Measurements from ENCODE around the gene PEMT. TPM values are rescaled to one million over a fixed set of nuclear protein-coding genes. Genes with fewer than 3 reads are reported as not detected.

Gene PEMT
- total RNA-seq, 1 experiment from 2014 or later, result 53.1 TPM

- CTCF ChIA-PET, result interaction anchor here (1.3 to 1.4 kb wide), 2 partner anchors 33 to 108 kb away, joined by 3 read pairs; no protein-coding TSS in a partner anchor
- H3K4me1 Mint-ChIP-seq, result no peaks in the 10 kb centered on the region
Observed at GRCh38 chr17:17463821-17464220, 127.7 kb downstream of the PEMT start.

More at GRCh38 chr17:17463821-17464220, 127.7 kb downstream of the PEMT start:
- no peak for DNase-seq (ENCODE audit: low spot score)
- Mint-ChIP-seq H3K36me3 (peaks cover 6% of the 10 kb centered on the region), H3K27me3 (ENCODE audit: low read depth) (no peaks in the 10 kb centered on the region; the same call in none of the 2 replicates), H3K27ac (no peak overlapping the region), H3K9me3 (peaks cover 15% of the 10 kb centered on the region), H3K4me3 (no peak overlapping the region)
- TF ChIP-seq SOX15 (CRISPR knock-in tag; IDR thresholded peaks at IDR 0.05), result no peak
- no peak for TF ChIP-seq HMGXB4 (CRISPR knock-in tag; IDR thresholded peaks at IDR 0.05)
- TF ChIP-seq ARID4B (CRISPR knock-in tag; IDR thresholded peaks at IDR 0.05; ENCODE audit: borderline replicate concordance), result no peak
- no peak for TF ChIP-seq SMAD4 (CRISPR knock-in tag; IDR thresholded peaks at IDR 0.05)
- TF ChIP-seq ESRRA (CRISPR knock-in tag; IDR thresholded peaks at IDR 0.05; ENCODE audit: borderline replicate concordance), result no peak
- TF ChIP-seq SP1 (CRISPR knock-in tag; conservative IDR thresholded peaks at IDR 0.05), result no peak
- TF ChIP-seq CTCF (IDR thresholded peaks at IDR 0.05), result no peak
- no peak for TF ChIP-seq FOXP1 (CRISPR knock-in tag; IDR thresholded peaks at IDR 0.05; ENCODE audit: borderline replicate concordance)
- no peak for TF ChIP-seq FOXK1 (CRISPR knock-in tag; IDR thresholded peaks at IDR 0.05)
- TF ChIP-seq ZNF263 (CRISPR knock-in tag; IDR thresholded peaks at IDR 0.05; ENCODE audit: low read depth), result no peak
- TF ChIP-seq STAT6 (CRISPR knock-in tag; conservative IDR thresholded peaks at IDR 0.05; ENCODE audit: low read depth), result no peak
- TF ChIP-seq E2F1 (CRISPR knock-in tag; IDR thresholded peaks at IDR 0.05), result no peak
- POLR2A ChIA-PET, result no interaction called here
- no peak for ATAC-seq

All from WTC11 (cell line).